GM12873 (cell line): ENCODE measurements around the gene AFF3.

Experiments
- TF ChIP-seq, protein P1 (sequence below): IDR thresholded peaks from 2 replicates; pipeline ENCODE4 v1.5.1; 2012; ENCODE audit warnings: low read depth, mild to moderate bottlenecking, moderate library complexity, low read length, control low read depth; ENCODE audit not compliant: insufficient read depth; ENCODE audit errors: missing control alignments

AFF3 gene

DNA sequence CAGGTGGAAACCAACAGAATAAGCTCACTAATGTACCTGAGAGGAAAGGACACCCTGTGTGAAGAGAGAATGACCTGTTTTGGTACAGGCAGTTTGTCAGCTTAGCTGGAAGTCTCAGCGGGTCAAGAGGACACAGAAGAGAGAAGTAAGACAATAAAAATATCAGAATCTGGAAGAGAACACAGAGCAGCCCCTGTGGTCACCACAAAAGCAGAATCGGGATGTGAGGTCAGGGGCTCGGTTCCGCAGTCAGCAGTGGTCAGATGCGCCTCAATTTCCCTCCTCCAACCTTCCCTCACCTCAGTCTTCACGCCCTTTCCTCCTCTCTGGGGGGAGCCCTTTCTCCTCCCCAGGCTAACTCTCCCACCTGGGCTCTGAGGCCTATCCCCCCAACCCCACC lies 122.9 kb downstream of the AFF3 start:
- TF ChIP-seq, protein P1, sequence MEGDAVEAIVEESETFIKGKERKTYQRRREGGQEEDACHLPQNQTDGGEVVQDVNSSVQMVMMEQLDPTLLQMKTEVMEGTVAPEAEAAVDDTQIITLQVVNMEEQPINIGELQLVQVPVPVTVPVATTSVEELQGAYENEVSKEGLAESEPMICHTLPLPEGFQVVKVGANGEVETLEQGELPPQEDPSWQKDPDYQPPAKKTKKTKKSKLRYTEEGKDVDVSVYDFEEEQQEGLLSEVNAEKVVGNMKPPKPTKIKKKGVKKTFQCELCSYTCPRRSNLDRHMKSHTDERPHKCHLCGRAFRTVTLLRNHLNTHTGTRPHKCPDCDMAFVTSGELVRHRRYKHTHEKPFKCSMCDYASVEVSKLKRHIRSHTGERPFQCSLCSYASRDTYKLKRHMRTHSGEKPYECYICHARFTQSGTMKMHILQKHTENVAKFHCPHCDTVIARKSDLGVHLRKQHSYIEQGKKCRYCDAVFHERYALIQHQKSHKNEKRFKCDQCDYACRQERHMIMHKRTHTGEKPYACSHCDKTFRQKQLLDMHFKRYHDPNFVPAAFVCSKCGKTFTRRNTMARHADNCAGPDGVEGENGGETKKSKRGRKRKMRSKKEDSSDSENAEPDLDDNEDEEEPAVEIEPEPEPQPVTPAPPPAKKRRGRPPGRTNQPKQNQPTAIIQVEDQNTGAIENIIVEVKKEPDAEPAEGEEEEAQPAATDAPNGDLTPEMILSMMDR = no peak

DNA sequence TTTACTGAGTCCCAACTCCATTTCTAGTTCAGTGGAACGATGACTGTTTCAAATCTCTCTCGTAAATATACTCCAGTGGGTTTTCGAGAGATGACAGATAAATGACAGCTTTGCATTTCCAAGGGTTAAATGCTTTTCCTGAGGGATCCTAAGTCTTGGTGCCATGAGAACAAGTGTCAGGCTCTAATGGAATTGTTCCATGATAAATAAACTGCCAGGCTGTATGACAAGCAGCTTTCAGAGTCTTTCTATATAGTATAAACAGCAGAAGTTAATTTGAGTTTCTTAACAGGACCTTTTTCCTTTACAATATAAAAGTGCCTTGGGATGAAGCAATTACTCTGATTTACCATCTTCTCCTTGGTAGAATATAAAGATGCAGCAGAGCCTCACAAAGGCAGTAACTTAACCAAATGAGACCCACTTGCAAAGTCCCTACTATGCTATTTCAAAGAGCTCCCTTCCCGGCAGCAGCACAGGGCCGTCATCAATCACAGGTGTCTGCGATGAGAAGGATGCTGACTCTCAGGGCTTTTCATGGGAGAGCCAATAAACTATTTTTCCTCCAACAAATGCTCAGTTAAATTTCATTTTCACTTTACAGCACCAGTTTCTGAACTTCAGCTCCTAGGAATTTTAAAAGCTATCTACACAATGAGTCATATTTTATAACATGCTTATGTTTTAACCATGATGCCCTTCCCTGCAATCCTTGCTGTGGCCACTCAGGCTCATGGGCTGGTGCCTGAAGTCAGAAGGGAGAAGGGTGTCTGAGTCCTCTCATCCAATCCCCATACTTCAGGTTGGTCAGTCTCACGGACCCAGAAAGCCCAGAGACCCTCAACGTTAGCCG lies 123.8 kb downstream of the AFF3 start:
- TF ChIP-seq, protein P1 = no peak

DNA sequence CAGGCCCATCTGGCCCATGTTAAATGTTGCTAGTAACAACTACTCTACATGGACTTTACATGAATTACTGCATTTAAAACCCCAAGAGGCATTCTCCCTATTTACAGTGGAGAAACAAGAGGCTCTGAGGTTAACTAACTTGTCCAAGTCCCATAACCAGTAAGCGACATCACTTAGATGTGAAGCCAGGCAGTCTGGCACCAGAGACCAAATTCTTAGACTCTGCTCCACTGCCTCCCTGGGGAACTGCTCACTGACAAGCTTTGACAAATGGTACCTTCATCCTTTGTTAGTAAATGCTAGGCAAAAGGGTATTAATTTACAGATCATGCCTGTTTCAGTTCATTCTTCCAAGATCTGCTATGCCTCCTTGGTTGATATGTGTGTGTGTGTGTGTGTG lies 124.8 kb downstream of the AFF3 start:
- TF ChIP-seq, protein P1 = no peak

DNA sequence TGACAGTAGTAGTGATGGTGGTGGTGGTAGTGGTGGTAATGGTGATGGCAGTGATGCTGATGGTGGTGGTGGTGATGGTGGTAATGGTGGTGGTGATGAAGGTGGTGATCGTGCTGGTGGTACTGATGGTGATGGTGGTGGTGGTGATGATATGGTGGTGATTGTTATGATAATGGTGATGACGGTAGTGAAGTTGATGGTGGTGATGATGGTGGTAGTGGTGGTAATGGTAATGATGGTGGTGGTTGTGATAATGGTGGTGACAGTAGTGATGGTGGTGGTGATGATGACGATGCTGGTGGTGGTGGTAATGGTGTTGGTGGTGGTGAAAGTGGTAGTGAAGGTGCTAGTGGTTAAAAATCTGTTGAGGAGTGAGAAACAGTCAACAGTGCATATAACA lies 125.6 kb downstream of the AFF3 start:
- TF ChIP-seq, protein P1 = no peak

DNA sequence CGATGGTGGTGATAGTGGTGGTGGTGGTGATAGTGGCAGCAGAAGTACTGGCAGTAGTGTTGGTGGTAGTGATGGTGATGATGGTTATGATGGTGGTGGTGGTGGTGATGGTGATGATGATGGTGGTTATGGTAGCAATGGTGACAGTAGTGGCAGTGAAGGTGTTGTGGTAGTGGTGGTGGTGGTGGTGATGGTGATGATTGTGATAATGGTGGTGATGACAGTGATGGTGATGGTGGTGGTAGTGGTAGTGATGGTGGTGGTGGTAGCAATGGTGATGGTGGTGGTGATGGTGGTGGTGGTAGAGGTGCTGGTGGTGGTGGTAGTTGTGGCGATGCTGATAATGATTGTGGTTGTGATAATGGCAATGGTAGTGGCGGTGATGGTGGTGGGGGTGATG lies 126.5 kb downstream of the AFF3 start:
- TF ChIP-seq, protein P1 = no peak

DNA sequence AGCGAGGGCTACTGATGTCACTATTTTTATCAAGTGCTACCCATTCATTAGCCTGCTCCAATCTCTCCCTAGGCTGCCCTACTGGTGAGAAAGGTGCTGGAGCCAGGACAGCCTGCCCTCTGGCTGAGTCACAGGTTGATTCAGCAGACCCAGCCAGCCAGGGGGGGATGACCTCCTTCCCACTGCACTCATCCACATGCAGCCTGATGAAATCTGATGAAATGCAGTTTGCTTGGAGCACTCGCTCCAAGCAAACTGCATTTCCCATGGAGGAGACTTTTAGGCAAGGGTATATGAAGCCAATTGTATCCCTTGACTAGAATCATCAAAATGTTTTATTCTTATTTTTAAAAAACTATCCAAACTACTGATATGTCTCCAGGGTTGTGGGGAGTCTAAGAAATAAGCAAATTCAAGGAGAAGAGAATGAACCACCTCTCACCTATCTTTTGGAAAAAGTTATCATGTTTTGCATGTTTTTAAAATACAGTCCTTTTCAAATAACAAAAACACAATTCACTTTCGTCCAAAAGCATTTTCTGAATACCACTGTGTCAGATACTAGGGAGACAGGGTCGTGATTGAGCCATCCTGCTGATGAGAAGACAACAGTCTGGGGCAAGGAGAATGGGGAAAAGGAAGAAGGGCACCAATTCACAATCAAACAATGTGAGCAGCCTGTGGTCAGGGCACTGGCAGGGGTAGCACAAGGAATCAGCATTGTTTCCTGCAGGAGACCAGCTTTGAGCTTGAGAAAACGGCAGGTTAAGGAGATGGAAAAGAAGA lies 128.3 kb downstream of the AFF3 start:
- TF ChIP-seq, protein P1 = no peak

DNA sequence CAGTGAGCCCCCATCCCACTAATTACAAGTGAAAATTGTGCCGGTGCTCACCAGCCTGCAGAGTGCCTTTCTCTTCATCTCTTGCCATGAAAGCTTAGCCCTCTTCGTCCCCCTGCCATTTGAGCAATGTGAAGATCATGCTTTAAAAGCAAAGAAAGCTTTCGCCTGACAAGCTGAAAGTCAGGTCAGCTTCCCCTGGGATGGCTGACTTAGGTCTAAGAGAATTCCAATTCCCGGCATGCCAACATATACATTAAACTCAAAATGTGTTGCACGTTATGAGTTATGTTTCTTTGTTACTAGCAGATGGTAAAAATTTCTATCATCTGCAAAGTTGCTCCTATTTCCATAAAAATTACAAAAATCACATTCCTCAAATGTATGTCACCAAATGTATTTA lies 129.8 kb downstream of the AFF3 start:
- TF ChIP-seq, protein P1 = no peak
